ENCODE measurements around the gene FOXD3.

FOXD3 gene

DNA sequence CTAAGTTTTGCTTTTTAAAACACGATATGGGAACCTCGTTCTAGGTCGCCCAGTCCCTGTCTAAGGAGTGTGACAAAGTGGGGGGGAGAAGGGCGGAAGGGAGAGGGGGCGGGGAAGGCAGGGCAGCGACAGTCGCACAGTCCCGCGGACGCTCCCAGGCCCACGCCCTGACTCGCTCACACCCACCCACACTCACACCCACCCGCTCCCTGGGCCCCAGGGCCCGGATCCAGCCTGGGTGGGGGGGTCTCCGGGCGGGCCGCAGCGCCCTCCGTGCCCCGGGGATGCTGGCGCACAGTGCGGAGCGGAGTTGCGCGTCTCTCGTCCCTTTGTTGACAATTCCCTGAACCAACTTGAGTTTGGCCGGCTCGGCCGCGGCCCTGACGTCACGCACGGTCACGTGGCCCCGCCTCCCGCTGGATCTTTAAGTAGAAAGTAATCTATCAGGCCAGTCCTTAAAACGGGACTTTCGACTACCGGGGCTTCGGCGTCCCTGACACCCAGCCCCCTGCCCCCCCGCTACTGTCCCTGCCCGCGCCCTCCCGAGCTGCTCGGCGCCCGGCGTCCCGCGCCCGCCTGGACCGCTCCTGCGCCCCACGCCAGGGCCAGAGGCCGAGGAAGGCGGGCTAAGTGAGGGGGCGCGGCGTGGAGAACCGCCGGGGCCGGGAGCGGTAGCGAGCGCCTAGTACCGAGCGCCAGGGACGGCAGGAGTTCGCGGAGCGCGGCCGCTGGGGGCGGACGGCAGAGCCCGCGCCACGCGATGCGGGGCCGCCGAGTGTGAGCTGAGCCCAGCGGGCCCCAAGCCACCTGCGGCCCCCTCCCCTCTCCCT is at the start of gene FOXD3:
TSS of gene FOXD3 (plus strand) at position 454 of the 830 bp plus-strand sequence. CDS start 492 bp downstream, outside the sequence.
- peak; percentile 31 for DNase-seq (ENCODE audit: low spot score)

- DNase-seq (ENCODE audit: low spot score): no peak
Observed at GRCh38 chr1:63272811-63273210, 49.6 kb upstream of the FOXD3 start.

- DNase-seq (ENCODE audit: low spot score): no peak
Observed at GRCh38 chr1:63274371-63274770, 48.0 kb upstream of the FOXD3 start.

DNA sequence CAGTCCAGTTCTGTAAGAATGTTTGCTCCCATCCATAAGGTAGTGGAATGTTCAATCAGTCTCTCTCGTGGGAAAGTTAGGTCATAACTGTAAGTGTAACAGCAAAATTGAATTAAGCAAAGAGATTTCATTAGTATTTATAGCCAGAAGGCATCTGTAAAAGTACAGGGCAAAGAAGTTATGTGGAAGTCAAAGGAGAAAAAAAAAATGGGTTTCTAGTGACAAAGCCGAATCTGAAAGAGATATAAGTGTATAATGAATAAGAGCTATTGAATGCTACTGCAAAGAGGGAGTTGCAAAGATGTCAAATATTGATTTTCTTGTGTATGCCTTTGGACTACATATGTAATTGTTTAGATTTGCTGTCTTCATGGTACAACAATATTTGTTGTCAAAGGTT is 47.4 kb upstream of the FOXD3 start:
- DNase-seq (ENCODE audit: low spot score): no peak

- DNase-seq (ENCODE audit: low spot score): no peak
Observed at GRCh38 chr1:63276624-63277023, 45.7 kb upstream of the FOXD3 start.

DNA sequence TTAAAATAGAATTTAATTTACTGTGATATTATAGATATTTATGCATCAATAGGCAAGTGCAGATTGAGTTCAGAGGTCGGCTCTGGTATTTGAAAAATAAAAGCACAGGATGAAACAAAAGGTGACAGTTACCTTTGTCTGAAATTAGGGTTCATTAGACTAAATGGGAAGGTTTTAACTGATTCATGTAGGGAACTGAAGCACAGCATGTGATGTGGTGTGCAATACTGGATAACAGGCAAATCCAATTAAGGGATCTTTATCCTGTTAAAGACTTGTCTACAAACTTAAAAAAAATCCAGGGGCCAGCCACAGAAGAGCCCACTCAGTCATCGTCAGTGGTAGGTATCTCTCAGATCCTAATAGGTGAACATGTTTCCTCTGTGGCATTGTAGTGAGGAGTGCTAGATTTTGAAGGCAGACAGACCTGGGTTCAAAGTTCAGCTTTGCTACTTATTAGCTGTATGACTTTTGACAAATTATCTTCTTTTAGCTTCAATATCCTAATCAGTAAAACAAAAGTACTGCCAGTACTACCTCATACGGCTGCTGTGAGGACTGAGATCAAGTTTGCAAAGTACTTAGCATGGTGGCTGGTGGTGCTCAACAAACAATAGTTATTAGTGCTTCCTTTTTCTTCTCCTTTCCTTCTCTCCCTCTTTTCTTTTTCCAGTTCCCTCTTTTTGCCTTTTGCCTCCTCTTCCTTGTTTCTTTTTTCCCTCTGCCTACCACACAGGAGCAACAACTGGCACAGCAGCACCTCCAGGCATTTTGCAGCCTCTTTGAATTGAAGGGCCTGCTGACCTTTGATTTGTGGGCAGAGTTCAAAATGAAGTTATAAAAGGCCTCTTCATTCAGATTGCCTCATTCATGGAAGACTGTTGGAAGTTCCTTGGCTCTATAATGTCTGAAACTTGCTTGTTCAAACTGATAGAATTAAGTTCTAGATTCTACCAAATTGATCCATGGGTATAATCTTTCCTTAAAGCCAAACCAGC is 44.9 kb upstream of the FOXD3 start:
- DNase-seq (ENCODE audit: low spot score): no peak

- DNase-seq (ENCODE audit: low spot score): no peak
Observed at GRCh38 chr1:63281753-63282152, 40.6 kb upstream of the FOXD3 start.

GRCh38 chr1:63289135-63289534 is 33.2 kb upstream of the FOXD3 start:
- no peak for DNase-seq (ENCODE audit: low spot score)

DNA sequence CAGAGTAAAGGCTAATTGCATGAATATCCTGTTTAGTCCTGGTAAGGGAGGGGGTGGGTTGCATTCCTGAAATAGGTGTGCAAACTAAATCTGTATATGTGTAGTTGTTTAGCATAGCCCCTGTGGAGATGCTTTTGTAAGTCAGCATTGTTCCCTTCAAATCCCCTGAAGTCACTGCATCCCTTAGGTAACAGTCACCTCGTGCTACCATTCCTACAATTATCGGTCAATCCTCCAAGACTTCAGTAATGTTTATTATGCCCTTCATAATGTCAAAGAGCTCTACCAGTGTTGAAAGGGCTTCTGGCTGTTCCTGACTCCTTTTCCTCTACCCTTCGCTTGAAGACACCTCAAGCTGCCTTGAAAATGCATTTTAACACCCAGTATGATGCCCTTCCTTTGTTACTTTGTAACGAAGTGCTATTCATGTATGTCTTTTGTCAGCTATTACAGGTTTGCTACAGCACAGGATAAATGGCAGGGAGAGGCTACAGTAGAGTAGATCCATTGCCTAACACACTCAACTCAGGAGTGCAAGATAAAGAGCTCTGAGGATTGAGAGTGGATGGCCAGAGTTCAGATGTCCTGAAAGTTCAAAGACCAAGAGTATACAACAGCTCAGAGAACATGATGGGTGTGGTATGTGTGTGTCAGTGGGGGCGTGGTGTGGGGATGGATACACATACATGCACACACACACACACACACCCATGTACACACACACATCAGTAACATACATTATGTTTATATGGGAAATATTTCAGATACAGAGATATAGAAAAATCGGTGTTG is 27.4 kb upstream of the FOXD3 start:
- DNase-seq (ENCODE audit: low spot score): no peak

GRCh38 chr1:63304410-63304809 is 18.0 kb upstream of the FOXD3 start:
- DNase-seq (ENCODE audit: low spot score): no peak

- no peak for DNase-seq (ENCODE audit: low spot score)
Observed at GRCh38 chr1:63305043-63305442, 17.3 kb upstream of the FOXD3 start.

DNA sequence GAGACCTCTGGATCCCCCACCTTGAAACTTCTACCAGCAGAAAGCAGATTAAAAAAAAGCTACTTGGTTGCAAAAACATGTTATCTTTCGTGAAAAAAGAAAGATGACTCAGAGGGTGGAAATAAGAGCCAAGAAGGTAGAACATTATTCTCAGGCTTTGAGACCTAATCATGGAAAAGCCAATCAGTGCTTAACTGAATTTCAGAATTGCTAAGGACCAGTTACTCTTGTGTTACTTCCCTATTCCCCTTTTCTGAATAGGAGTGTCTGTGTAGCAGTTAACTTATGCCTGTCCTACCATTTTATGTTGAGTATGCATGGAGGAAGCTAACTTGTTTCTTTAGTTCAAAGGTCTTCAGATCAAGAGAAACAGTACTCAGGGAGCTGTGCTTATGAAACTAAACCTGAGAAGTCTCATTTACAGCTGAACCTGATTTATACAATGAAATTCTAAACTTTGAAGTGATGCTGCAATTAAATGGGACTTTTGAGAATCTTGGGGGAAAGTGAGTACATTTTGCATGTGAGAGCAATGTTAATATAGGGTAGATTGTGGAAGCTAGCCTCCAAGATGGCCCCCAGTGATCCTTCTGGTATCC is 15.1 kb upstream of the FOXD3 start:
- DNase-seq (ENCODE audit: low spot score): no peak

DNA sequence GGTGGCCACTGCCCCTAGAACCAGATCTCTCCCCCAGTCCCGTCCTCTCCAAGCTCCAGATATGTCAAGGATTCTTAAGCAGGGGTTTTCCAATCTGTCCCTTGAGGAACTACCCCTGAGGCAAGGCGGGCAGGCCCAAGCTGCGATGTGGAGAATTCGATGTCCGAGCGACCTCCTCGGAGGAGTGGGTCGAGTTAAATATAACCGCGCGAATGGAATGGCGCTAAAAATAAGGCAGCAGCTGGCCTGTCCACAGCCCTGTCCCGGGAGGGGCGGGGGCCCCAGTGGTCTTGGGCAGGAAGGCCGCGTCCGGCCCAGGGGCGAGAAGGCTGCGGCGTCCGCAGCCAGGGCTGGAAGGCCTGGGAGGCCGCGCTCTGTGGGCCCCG is 5.8 kb upstream of the FOXD3 start:
- DNase-seq (ENCODE audit: low spot score): no peak

DNA sequence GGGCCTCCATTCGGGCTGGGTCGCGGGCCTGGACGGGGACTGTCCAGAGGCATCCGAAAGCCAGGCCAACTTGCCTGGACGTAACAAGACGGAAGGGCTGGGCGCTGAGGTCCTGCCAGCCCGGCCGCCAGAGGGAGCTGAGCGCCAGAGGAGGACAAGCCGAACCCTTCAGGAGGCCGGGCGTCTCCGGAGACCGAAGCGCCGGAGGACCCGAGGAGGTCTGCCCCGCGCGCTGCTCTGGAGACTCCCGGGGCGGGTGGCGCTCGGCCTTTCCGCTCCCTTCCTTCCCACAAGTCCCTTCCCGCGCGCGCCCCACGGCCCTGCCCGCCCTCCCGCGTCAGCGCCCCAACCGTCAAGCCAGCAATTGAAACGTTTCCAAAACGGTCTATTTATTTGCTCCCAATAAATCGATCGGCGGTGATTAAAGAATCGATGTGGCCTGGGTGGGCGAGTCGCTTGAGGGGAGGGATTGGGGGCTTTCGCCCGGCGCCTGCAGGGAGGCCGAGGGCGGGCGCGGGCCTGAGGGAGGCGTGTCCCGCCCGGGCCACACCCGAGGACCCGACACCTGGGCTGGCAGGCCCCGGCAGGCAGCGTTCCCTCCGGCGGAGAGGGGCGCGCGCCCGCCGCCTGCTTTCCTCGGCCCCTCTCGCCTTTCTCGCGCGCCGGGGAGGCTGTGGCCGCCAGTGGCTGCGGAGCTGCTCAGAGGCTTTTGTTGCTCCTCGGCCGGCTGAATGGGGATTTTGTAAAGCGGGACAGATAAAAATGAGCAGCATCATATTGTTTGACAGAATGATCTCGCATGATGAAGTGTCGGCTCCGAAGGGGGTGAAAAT is 5.2 kb upstream of the FOXD3 start:
- DNase-seq (ENCODE audit: low spot score): peak; percentile 35

GRCh38 chr1:63317817-63318152 is 4.6 kb upstream of the FOXD3 start:
- DNase-seq (ENCODE audit: low spot score): no peak

- DNase-seq (ENCODE audit: low spot score): no peak
Observed at GRCh38 chr1:63318201-63318979, 4.0 kb upstream of the FOXD3 start.

DNA sequence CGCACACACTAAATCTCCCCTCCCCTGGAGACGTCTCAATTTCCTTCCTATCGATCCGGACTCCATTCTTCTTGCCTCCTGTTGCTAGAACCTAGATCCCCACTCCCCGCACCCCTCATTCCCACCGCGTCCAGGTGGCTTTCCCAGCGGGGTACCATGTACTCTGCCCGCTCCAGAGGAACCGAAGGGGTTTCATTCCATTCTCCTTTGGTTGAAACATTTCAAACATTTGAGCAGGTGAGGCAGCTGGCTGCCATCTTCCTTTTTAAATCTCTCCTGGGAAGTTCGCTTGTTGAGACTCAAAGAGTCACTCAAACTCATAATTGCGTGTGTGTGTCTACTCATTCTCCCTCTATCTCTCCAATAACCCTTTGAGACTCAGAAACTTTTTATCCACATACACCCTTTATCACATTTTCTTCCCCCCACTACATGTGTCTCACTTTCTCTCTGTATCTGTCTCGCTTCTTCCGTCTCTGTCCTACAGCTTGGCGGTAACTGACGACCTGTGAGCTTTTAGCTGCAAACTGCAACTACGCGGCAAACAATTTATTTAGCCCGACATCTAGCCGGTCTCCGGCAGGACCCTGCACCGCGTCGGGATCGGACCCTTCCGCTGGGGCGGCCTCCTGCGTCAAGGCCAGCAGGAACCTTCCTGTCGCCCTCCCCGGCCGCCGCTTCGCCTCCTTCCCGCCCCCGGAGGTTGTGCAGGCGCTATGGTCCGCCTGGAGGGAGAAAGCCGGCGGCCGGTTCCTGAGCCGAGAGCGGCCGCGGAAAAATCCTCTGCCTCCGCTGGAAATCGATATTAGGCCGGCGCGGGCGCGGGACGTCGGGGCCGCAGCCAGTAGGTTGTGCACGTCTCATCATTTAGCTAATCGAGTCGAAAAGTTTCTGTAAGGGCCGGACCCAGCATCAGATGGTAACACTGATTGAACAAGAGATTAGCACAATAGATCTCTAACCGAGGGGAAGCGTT is 3.0 kb upstream of the FOXD3 start:
- DNase-seq (ENCODE audit: low spot score): no peak

DNA sequence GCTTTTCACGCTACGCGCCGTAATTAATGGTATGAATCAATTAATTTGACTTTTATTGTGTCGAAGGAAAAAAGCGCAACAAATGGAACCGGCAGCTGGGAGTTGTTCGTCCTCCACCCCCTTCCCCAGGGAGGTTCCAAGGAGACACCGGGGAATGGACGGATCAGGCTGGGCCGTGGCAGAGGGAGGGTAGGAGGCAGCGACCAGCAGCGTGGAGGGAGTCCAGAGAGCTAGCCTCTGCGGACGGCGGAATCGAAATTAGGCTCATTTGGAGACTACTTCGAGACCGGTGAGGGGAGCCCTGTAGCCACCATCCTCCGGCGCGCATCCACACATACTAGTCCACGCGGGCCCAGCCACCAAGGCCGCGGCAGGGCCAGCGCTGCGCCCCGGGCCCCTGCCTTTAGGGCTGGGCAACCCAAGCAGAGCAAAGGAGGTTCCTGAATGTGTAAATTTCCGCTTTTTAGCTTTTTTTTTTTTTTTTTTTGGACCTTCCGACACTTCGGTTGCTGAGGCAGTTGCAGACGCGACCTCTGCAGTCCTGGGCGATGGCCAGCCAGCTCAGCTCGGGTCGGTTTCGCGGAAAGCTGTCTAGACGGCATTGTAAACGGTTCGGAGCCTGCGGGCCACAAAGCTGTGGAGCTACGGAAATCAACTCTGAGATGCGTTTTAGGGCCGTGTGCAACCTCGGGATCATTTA is 2.2 kb upstream of the FOXD3 start:
- no peak for DNase-seq (ENCODE audit: low spot score)
